GM15510 (cell line): ENCODE results near the gene ITPKA.

Experiments used
- POLR2A ChIP-seq: IDR thresholded peaks from 3 replicates; pipeline ENCODE4 v1.6.1; 2011; ENCODE audit warnings: borderline replicate concordance; ENCODE audit not compliant: insufficient read length; ENCODE audit errors: extremely low read depth

Gene ITPKA

DNA sequence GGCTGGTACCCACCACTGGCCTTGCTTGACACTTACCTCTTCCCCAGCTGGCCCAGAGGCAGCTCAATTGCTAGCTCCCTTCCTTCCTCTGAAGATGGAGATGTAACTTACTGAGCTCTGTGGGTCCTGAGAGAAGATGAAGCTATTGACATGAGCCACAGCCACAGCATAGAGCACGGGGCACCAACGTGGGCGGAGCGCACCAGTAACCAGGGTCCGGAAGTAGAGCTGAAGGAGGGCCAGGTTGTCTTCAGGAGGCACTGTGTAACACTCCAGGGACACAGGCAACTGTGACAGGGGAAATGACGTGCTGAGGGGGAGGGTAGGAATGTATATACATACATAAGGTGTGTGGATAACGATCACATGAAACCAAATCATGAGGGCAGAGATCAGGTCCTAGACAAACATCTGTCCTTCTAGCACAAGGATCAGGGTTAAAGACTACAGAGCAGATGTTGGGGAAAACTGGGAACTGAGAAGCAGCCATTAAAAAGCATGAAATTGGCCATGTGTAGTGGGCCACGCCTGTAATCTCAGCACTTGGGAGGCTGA, 24.3 kb downstream of the ITPKA start:
- no peak for TF ChIP-seq POLR2A

- no peak for TF ChIP-seq POLR2A
Observed at GRCh38 chr15:41520636-41521035, 27.0 kb downstream of the ITPKA start.

GRCh38 chr15:41521614-41522013, 27.9 kb downstream of the ITPKA start:
- no peak for TF ChIP-seq POLR2A

DNA sequence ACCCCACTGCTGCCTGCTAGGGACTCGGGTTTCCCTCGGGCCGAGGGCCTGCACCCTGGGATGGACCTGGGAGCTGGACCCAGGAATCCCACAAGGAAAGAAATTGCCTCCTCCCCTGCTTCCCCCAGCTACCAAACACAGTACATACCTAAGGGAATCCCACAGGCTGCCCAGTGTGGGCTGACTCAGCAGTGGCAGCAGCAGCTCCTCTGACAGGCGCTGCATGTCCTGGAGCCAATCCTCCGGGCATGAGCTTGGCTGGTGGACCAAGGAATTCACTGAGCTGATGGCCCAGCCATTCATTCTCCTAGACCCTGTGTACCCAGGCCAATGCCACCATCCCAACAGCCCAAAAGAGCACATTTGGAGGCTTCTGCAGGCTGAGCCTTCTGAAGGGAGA, 29.4 kb downstream of the ITPKA start:
- no peak for TF ChIP-seq POLR2A

- TF ChIP-seq POLR2A: no peak
Observed at GRCh38 chr15:41530363-41530956, 36.8 kb downstream of the ITPKA start.

DNA sequence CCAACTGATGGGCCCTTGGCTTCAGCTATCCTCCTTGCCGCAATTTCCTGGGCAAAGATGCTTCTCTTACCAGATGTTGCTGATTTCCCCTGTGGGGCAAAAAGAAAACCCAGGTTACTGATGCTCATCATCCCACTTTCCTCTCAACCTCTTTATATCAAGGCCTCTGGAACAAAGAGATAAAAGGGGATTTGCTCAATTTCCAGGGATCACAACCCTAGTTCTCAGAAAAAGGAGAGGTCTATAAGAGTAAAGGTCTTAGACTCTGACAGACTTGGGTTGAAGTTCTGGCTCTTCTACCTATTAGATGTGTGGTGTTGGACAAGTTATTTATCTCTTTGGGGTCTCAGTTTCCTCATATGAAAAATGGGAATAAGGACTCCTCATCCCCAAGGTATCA, 41.9 kb downstream of the ITPKA start:
- no peak for TF ChIP-seq POLR2A

DNA sequence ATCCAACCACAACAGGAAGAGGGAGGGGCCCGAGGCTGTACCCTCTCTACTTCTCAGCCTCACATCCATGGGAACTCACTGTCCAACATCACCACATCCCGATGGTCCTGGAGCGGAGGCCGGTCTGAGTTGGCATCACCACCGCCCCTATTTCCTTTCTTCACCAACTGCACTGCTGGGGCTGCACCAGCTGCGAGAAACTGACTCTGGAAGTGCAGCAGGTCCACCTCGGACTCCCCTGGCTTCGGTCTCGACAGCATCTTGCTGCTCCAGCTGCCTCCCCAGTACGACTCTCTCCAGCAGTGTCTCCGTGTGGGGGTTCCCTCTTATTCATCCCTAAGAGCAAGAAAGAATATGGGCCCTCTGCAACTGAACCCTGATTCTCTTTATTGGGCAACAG, 43.2 kb downstream of the ITPKA start:
- no peak for TF ChIP-seq POLR2A

DNA sequence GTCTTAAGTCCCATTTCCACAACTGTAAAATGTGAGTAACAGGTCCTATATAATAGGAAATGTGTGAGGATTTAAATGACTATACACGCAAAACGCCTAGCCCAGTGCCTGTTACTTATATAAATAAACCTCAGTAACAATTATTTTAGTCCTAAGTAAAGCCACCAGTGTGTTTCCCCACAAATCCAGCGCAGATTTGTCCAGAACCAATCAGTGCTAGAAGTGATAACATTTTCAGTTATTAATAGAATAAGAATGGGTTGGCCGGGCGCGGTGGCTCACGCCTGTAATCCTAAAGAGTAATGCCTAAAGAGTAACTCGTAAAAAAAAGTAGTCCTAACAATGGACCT, 49.8 kb downstream of the ITPKA start:
- TF ChIP-seq POLR2A: no peak

- no peak for TF ChIP-seq POLR2A
Observed at GRCh38 chr15:41544650-41545015, 51.0 kb downstream of the ITPKA start.

- no peak for TF ChIP-seq POLR2A
Observed at GRCh38 chr15:41545218-41545617, 51.5 kb downstream of the ITPKA start.

GRCh38 chr15:41546851-41547786, 53.4 kb downstream of the ITPKA start:
- TF ChIP-seq POLR2A: no peak

DNA sequence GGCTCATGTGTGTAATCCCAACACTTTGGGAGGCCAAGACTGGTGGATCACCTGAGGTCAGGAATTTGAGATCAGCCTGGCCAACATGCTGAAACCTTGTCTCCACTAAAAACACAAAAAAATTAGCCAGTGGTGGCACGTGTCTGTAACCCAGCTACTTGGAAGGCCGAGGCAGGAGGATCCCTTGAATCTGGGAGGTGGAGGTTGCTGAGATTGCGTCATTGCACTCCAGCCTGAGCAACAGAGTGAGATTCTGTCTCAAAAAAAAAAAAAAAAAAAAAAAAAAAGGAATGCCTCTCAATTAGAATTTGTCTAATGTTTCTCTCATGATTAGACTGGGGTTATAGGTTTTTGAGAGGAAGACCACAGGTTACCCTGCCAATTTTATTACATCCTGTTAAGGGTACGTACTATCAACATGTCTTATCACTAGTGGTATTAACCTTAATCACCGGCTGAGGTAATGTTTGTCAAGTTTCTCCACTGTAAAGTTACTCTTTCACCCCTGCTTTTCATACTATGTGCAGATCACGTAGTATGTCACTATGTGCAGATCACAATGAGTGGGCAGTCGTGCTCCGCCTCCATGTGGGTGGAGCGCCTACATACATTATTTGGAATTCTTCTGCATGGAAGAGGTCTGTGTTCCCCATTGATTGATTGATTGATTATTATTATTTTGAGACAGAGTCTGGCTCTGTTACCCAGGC, 56.5 kb downstream of the ITPKA start:
- TF ChIP-seq POLR2A: no peak
